GM12892 (cell line): ENCODE data around the gene CHRNA1. TPM values are rescaled to one million over a fixed set of nuclear protein-coding genes. Genes with fewer than 3 reads are reported as not detected.

ENCODE experiments used
- DNase-seq: peaks from one replicate; pipeline ENCODE4 v3.0.0; 2011; ENCODE audit not compliant: insufficient read length
- FAIRE-seq: peaks from 2 replicates; lab custom pipeline; 2011; peaks lifted over from hg19 to GRCh38; lab: Jason Lieb, UNC
- POLR2A ChIP-seq: IDR thresholded peaks from 2 replicates; pipeline ENCODE4 v1.6.1; 2011; ENCODE audit warnings: low read depth, low read length, control low read depth
- POLR2AphosphoS5 ChIP-seq: IDR thresholded peaks from 2 replicates; pipeline ENCODE4 v1.6.1; 2011; ENCODE audit warnings: low read depth, low read length, control low read depth
- TAF1 ChIP-seq: IDR thresholded peaks from 2 replicates; pipeline ENCODE4 v1.6.1; 2011; ENCODE audit warnings: low read depth, mild to moderate bottlenecking, control low read depth, low read length, borderline replicate concordance
- polyA plus RNA-seq: library from polyadenylated mRNA; unstranded; fragments of >200 nt; gene quantifications from one replicate; pipeline ENCODE4 v1.2.1, GENCODE V29; 2012; ENCODE audit warnings: missing spikeins, inconsistent platforms; ENCODE audit not compliant: missing spikeins

Gene CHRNA1
- not detected for polyA plus RNA-seq

DNA sequence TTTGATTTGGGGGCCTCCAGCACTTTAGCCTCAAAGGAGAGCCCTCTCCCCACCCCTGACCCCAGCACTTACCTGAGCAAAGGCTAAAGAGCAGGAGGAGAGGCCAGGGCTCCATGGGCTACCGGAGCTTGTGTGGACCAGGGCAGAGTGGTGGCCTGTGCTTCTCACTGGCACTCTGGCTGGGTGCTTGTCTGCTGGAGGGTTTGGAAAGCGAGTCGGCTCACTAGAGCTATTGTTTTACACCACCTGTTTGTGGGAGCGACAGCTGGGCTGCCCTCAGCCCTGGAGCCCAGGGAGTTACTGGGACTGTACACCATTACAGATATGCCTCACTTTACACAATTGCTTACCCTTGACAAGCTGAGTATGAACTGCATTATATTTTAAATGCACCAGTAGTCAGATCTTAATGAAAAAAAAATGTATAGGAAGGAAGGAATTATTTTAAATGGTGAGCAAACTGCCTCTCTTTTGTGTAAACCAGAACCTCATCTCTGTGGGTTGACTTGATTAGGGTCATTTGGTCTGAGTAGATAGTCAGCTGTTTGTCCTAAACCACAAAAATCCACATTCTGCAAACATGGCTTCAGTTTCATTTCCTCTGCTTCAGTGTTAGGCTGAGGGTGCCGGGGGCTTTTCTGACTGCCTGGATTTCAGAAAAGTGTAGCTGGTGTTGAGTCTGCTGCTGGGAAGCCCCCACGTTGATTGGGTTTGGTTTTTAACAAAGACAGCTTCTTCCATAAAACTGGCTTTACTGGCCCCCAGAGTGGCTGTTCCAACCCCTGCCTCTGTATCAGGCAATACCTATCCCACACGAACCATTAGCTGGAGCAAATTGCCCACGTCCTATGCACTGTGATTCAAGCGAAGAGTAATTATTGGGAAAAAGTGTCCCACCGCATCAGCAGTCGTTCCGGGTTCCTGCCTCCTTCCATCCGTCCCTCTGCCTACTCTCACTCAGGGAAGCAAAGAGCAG lies at the start of gene CHRNA1:
TSS of gene CHRNA1 (minus strand) at position 193 of the 976 bp plus-strand sequence. CDS start at position 115, 78 bp downstream.
- TF ChIP-seq POLR2A (no peak), POLR2AphosphoS5 (no peak), TAF1 (no peak)
- DNase-seq (no peak), FAIRE-seq (peak; percentile 36)

- TF ChIP-seq POLR2AphosphoS5 (no peak), TAF1 (no peak), POLR2A (no peak)
- DNase-seq, result no peak
- peak; percentile 65 for FAIRE-seq
Measured at GRCh38 chr2:174812037-174812436, 47.8 kb upstream of the CHRNA1 start.

GRCh38 chr2:174807931-174808330 lies 43.7 kb upstream of the CHRNA1 start:
- no peak for FAIRE-seq
- no peak for DNase-seq
- TF ChIP-seq POLR2A (no peak), POLR2AphosphoS5 (no peak), TAF1 (no peak)

DNA sequence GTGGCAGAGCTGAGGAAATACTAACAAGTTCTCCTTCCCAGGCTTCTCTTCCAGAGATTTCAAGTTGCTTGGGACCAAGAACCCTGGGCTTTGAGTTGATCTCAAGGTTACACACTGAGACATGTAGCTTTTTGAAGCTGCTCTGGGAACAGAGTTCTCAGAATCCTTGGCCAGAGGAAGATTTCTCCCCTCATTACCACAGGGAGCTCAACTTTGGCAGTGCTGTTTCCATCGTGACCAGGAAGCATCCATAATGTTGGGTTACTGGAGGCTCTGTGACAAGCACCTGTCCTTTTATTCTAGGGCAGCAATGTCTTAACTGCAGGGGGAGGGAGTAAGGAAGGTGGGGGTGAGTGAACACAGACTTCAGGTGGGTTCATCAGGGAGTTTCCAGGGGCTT lies 41.5 kb upstream of the CHRNA1 start:
- DNase-seq, result no peak
- TF ChIP-seq POLR2AphosphoS5, result no peak
- TF ChIP-seq TAF1, result no peak
- no peak for TF ChIP-seq POLR2A
- no peak for FAIRE-seq

- DNase-seq (no peak), FAIRE-seq (no peak)
- TF ChIP-seq TAF1 (no peak), POLR2AphosphoS5 (no peak), POLR2A (no peak)
Measured at GRCh38 chr2:174802459-174802858, 38.2 kb upstream of the CHRNA1 start.

- FAIRE-seq (no peak), DNase-seq (no peak)
- TF ChIP-seq POLR2AphosphoS5, result no peak
- no peak for TF ChIP-seq POLR2A
- TF ChIP-seq TAF1, result no peak
Measured at GRCh38 chr2:174800436-174801205, 36.3 kb upstream of the CHRNA1 start.

DNA sequence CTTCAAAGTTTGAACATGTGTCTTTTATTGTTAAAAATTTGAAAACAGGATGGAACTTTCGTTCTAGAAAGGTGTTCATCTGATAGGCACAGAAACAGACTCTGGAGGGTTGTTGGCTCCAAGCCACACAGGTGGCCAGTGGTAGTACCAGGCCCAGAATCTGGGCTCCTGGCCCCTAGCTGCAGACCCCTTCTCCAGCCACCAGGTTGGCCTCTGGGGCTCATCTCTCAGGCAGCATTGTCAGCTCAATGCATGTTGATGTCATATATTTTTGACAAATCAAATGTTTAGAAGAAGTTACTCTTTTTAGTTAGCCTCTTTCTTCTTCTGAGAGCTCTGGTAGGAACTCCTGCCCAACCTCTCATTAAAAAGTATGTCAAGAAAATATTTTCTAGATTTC lies 34.5 kb upstream of the CHRNA1 start:
- TF ChIP-seq POLR2AphosphoS5 (no peak), TAF1 (no peak), POLR2A (no peak)
- DNase-seq (no peak), FAIRE-seq (no peak)

- FAIRE-seq (no peak), DNase-seq (no peak)
- TF ChIP-seq POLR2A (no peak), TAF1 (no peak)
Measured at GRCh38 chr2:174797781-174798276, 33.6 kb upstream of the CHRNA1 start.

DNA sequence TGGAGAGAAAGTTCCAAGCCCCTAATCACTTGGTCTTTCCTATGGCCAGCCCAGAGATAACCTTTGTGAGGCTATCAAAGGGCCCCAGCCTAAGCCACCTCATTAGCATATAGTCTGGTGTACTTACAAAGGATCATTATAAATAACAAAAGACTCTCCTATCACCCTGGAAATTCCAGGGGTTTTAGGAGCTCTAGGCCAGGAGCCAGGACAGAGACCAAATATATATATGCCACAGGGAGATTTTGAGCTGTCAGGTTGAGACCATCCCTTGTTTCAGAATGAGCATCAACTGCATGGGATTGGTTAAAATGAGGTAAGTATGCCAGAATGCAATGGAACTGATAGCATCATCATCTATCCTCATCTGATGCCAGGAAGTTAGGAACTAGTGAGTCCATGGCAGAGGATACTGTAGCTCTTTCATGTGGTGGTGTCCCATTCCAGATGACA lies 32.1 kb upstream of the CHRNA1 start:
- no peak for DNase-seq
- no peak for TF ChIP-seq POLR2A
- TF ChIP-seq POLR2AphosphoS5, result no peak
- no peak for TF ChIP-seq TAF1
- no peak for FAIRE-seq

DNA sequence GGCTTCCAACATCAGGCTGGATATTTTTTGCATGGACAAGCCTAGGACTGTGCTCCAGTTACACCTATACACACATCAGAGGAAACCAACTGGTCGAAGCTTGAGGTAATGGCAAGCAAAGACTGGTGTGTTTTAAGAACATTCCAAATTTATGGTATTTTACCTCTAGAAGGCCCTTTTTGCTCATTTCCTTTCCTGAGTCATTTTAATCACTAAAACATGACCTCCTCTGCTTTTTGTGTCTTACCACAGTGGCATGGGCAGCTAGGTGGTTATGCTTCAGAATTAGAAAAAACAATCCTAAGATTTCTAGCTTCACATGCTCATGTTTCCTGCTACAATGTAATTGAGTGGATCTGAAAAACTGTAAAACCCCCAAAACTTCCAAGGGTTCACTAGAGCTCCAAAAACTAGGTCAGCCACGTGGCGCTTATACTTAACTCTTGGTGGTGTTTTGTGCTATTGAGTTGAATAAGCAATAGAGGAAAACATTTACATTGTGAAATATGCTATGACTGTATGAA lies 30.6 kb upstream of the CHRNA1 start:
- TF ChIP-seq POLR2AphosphoS5 (no peak), POLR2A (no peak), TAF1 (no peak)
- DNase-seq (no peak), FAIRE-seq (no peak)
